ENCODE data around the gene HSBP1L1.
A peak's percentile ranks its signal among the peaks of the same experiment; 100 is the strongest.

HSBP1L1 gene

DNA sequence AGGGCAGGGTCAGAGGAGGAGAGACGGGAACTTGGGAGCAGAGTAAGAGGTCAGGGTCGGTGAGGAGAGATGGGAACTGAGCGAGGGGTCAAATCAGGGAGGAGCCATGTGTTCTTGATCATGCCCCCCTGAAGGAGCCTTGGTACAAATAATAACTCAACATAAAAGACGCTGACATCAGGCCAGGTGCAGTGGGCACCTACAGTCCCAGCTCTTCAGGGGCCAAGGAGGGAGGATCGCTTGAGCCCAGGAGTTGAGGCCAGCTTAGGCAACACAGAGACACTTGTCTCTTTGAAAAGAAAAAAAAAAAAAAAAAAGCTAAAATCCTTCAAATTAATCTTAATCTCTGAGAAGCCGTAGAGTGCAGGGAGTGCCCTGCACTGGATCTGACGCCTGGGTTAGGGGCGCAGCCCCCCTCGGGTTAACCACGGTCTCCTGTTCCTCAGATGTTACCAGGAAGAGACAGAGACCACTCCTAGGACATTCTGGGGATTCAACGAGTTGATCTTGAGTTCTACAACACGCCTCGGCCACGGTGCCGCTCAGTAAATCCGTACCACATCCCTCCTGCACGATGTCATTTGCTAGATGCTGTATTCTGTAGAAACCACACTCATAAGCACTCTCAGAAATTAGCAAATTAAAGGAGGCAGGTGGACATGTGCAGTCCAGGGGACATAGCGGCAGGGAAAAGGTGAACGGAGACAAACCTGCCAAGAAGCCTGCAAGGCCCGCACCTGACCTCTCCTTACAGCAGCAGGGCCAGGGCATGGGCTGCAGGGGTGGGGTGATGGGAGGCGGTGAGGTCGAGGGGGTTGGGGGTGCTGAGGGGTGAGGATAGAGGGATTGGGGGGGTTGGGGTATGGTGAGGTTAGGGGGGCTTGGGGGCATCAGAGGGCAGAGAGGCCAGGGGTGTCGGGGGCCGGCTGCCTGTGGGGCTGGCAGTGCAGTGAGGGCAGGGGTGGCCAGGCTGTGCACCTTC lies 42.2 kb upstream of the HSBP1L1 start:
- Histone ChIP-seq H3K27ac (ENCODE audit: low read depth, low read length) (no peak overlapping the region), H3K9me3 (ENCODE audit: insufficient read depth, low read depth, low read length) (peaks cover 13% of the 10 kb centered on the region), H3K79me1 (ENCODE audit: low read length) (no peaks in the 10 kb centered on the region), H3K9ac (ENCODE audit: low read length) (no peak overlapping the region), H4K12ac (ENCODE audit: low read depth, low read length) (no peak overlapping the region), H4K8ac (ENCODE audit: low read depth, low read length) (no peak overlapping the region), H3K4me1 (ENCODE audit: control insufficient read depth in 1 of 2, insufficient read depth in 2 of 2, low read length in 2 of 2) (peaks cover 0 to 2% of the 10 kb centered on the region in 2 experiments), H4K91ac (ENCODE audit: low read depth, low read length) (no peak overlapping the region), H3K18ac (ENCODE audit: low read length) (no peak overlapping the region), H3K4me2 (ENCODE audit: low read length) (no peak overlapping the region), H3K23ac (ENCODE audit: low read length) (no peak overlapping the region), H2AFZ (ENCODE audit: insufficient read depth, low read length, poor library complexity) (no peak overlapping the region), H3K4ac (ENCODE audit: low read depth, low read length) (no peak overlapping the region), H3K14ac (ENCODE audit: low read length) (no peak overlapping the region), H2BK120ac (ENCODE audit: insufficient read depth, low read length, poor library complexity) (no peak overlapping the region), H3K4me3 (ENCODE audit: low read depth, low read length) (no peak overlapping the region), H2BK12ac (ENCODE audit: low read length) (no peak overlapping the region), H3K36me3 (ENCODE audit: control insufficient read depth in 1 of 2, insufficient read depth in 2 of 2, low read length in 2 of 2) (peaks cover 16 to 25% of the 10 kb centered on the region in 2 experiments), H3K79me2 (ENCODE audit: control insufficient read depth, insufficient read depth, low read length, poor library complexity) (no peaks in the 10 kb centered on the region), H2BK5ac (ENCODE audit: low read depth, low read length, poor library complexity) (no peak overlapping the region), H2AK5ac (ENCODE audit: low read length) (no peak overlapping the region), H3K27me3 (ENCODE audit: insufficient read depth, low read length) (no peaks in the 10 kb centered on the region)
- no peak for DNase-seq
- WGBS (ENCODE audit: extremely low coverage, insufficient coverage, insufficient read length), result no CpG with 5 or more reads among the region's 24 CpGs

GRCh38 chr18:79922971-79923411 lies 41.5 kb upstream of the HSBP1L1 start:
- Histone ChIP-seq H2AFZ (ENCODE audit: insufficient read depth, low read length, poor library complexity) (no peak overlapping the region), H3K4me2 (ENCODE audit: low read length) (no peak overlapping the region), H2BK5ac (ENCODE audit: low read depth, low read length, poor library complexity) (no peak overlapping the region), H3K4ac (ENCODE audit: low read depth, low read length) (no peak overlapping the region), H4K12ac (ENCODE audit: low read depth, low read length) (no peak overlapping the region), H4K91ac (ENCODE audit: low read depth, low read length) (no peak overlapping the region), H3K36me3 (ENCODE audit: control insufficient read depth in 1 of 2, insufficient read depth in 2 of 2, low read length in 2 of 2) (peaks cover 14 to 23% of the 10 kb centered on the region in 2 experiments), H3K4me1 (ENCODE audit: control insufficient read depth in 1 of 2, insufficient read depth in 2 of 2, low read length in 2 of 2) (peaks cover 0 to 2% of the 10 kb centered on the region in 2 experiments), H3K9ac (ENCODE audit: low read length) (no peak overlapping the region), H2BK12ac (ENCODE audit: low read length) (no peak overlapping the region), H4K8ac (ENCODE audit: low read depth, low read length) (no peak overlapping the region), H3K79me1 (ENCODE audit: low read length) (no peaks in the 10 kb centered on the region), H3K27ac (ENCODE audit: low read depth, low read length) (no peak overlapping the region), H2BK120ac (ENCODE audit: insufficient read depth, low read length, poor library complexity) (no peak overlapping the region), H2AK5ac (ENCODE audit: low read length) (no peak overlapping the region), H3K18ac (ENCODE audit: low read length) (no peak overlapping the region), H3K27me3 (ENCODE audit: insufficient read depth, low read length) (no peaks in the 10 kb centered on the region), H3K4me3 (ENCODE audit: low read depth, low read length) (no peak overlapping the region), H3K14ac (ENCODE audit: low read length) (no peak overlapping the region), H3K23ac (ENCODE audit: low read length) (no peak overlapping the region), H3K9me3 (ENCODE audit: insufficient read depth, low read depth, low read length) (peaks cover 12% of the 10 kb centered on the region), H3K79me2 (ENCODE audit: control insufficient read depth, insufficient read depth, low read length, poor library complexity) (no peaks in the 10 kb centered on the region)
- DNase-seq, result no peak
- no CpG with 5 or more reads among the region's 17 CpGs for WGBS (ENCODE audit: extremely low coverage, insufficient coverage, insufficient read length)

- Histone ChIP-seq H3K27me3 (ENCODE audit: insufficient read depth, low read length) (no peaks in the 10 kb centered on the region), H3K4me2 (ENCODE audit: low read length) (no peak overlapping the region), H3K79me2 (ENCODE audit: control insufficient read depth, insufficient read depth, low read length, poor library complexity) (no peaks in the 10 kb centered on the region), H4K91ac (ENCODE audit: low read depth, low read length) (no peak overlapping the region), H2AFZ (ENCODE audit: insufficient read depth, low read length, poor library complexity) (no peak overlapping the region), H2BK12ac (ENCODE audit: low read length) (no peak overlapping the region), H4K12ac (ENCODE audit: low read depth, low read length) (no peak overlapping the region), H3K36me3 (ENCODE audit: control insufficient read depth in 1 of 2, insufficient read depth in 2 of 2, low read length in 2 of 2) (peaks cover 8 to 17% of the 10 kb centered on the region in 2 experiments), H3K4me1 (ENCODE audit: control insufficient read depth in 1 of 2, insufficient read depth in 2 of 2, low read length in 2 of 2) (peaks cover 0 to 2% of the 10 kb centered on the region in 2 experiments), H2AK5ac (ENCODE audit: low read length) (no peak overlapping the region), H3K23ac (ENCODE audit: low read length) (no peak overlapping the region), H3K4ac (ENCODE audit: low read depth, low read length) (no peak overlapping the region), H3K79me1 (ENCODE audit: low read length) (no peaks in the 10 kb centered on the region), H2BK5ac (ENCODE audit: low read depth, low read length, poor library complexity) (no peak overlapping the region), H4K8ac (ENCODE audit: low read depth, low read length) (no peak overlapping the region), H3K4me3 (ENCODE audit: low read depth, low read length) (no peak overlapping the region), H3K9ac (ENCODE audit: low read length) (no peak overlapping the region), H3K14ac (ENCODE audit: low read length) (no peak overlapping the region), H3K9me3 (ENCODE audit: insufficient read depth, low read depth, low read length) (peaks cover 11% of the 10 kb centered on the region), H2BK120ac (ENCODE audit: insufficient read depth, low read length, poor library complexity) (no peak overlapping the region), H3K18ac (ENCODE audit: low read length) (peak overlapping the region; percentile 51), H3K27ac (ENCODE audit: low read depth, low read length) (no peak overlapping the region)
- no peak for DNase-seq
- WGBS (ENCODE audit: extremely low coverage, insufficient coverage, insufficient read length), result no CpG with 5 or more reads among the region's 26 CpGs
These were observed 40.4 kb upstream of the HSBP1L1 start for GRCh38 chr18:79923896-79924585.

- Histone ChIP-seq H3K18ac (ENCODE audit: low read length) (no peak overlapping the region), H2BK120ac (ENCODE audit: insufficient read depth, low read length, poor library complexity) (no peak overlapping the region), H4K12ac (ENCODE audit: low read depth, low read length) (no peak overlapping the region), H3K9me3 (ENCODE audit: insufficient read depth, low read depth, low read length) (peaks cover 8% of the 10 kb centered on the region), H2AK5ac (ENCODE audit: low read length) (no peak overlapping the region), H3K27me3 (ENCODE audit: insufficient read depth, low read length) (no peaks in the 10 kb centered on the region), H3K79me2 (ENCODE audit: control insufficient read depth, insufficient read depth, low read length, poor library complexity) (no peaks in the 10 kb centered on the region), H2BK12ac (ENCODE audit: low read length) (no peak overlapping the region), H2AFZ (ENCODE audit: insufficient read depth, low read length, poor library complexity) (no peak overlapping the region), H3K4me1 (ENCODE audit: control insufficient read depth in 1 of 2, insufficient read depth in 2 of 2, low read length in 2 of 2) (peaks cover 0 to 2% of the 10 kb centered on the region in 2 experiments), H3K4ac (ENCODE audit: low read depth, low read length) (no peak overlapping the region), H3K14ac (ENCODE audit: low read length) (no peak overlapping the region), H4K8ac (ENCODE audit: low read depth, low read length) (no peak overlapping the region), H4K91ac (ENCODE audit: low read depth, low read length) (no peak overlapping the region), H3K79me1 (ENCODE audit: low read length) (no peaks in the 10 kb centered on the region), H3K36me3 (ENCODE audit: control insufficient read depth in 1 of 2, insufficient read depth in 2 of 2, low read length in 2 of 2) (peaks cover 5 to 15% of the 10 kb centered on the region in 2 experiments), H3K23ac (ENCODE audit: low read length) (no peak overlapping the region), H2BK5ac (ENCODE audit: low read depth, low read length, poor library complexity) (no peak overlapping the region), H3K9ac (ENCODE audit: low read length) (no peak overlapping the region), H3K27ac (ENCODE audit: low read depth, low read length) (no peak overlapping the region), H3K4me3 (ENCODE audit: low read depth, low read length) (no peak overlapping the region), H3K4me2 (ENCODE audit: low read length) (no peak overlapping the region)
- DNase-seq, result no peak
- WGBS (ENCODE audit: extremely low coverage, insufficient coverage, insufficient read length), result no CpG with 5 or more reads among the region's 25 CpGs
These were observed 39.4 kb upstream of the HSBP1L1 start for GRCh38 chr18:79924814-79925731.

Data from trophoblast cell (in vitro differentiated cells and primary cell).